ENCODE data around the gene NDRG2.

DNA sequence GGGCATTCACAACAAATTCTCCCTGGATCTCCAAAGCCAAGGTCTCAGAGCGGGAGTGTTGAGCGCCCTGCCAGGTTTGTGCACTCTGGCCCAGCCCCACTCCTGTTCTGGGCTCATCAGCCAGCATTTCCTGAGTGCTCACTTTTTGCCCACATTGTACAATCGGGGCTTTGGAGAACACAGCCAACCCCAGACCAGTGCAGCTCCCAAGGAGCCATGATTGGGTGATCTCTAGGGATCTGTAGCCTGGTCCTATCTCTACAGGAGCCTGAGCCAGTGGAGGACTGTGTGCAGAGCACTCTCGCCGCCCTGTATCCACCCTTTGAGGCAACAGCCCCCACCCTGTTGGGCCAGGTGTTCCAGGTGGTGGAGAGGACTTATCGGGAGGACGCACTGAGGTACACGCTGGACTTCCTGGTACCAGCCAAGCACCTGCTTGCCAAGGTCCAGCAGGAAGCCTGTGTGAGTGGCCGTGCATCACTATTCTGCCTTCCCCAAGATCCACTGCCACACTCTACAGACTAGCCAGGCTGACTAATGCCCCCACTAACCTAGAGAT lies 48.0 kb upstream of the NDRG2 start:
- TF ChIP-seq CTCF (IDR thresholded peaks at IDR 0.05; ENCODE audit: insufficient read depth, low read length, poor library complexity, severe bottlenecking) (no peak), EZH2phosphoT487 (conservative IDR thresholded peaks at IDR 0.05; ENCODE audit: low read length) (no peak)
